Caco-2 (cell line): ENCODE data around the gene MSH2. TPM values are rescaled to one million over a fixed set of nuclear protein-coding genes. Genes with fewer than 3 reads are reported as not detected.
"Not testable (repeated sequence)": the region's sequence is repeated elsewhere in the genome, so short reads cannot be mapped to it uniquely, and the experiment has no call there.

ENCODE experiments used
- BruUV-seq: library from RNA; stranded (reverse); fragments of 400-500 nt; replicated peaks from 2 replicates; lab custom pipeline; 2021; lab: Mats Ljungman, UMichigan
- CTCF ChIA-PET: fragments of 300-600 bp; sonication (Branson Sonifier 250); formaldehyde crosslinking; loops from one replicate; lab custom pipeline; 2022; ENCODE audit warnings: antibody characterized with exemption; lab: Charles Lee
- POLR2A ChIA-PET: fragments of 300-600 bp; sonication (Branson Sonifier 250); formaldehyde crosslinking; loops from one replicate; lab custom pipeline; 2022; ENCODE audit warnings: antibody characterized with exemption; lab: Charles Lee
- DNase-seq, 2 experiments: peaks; one replicate each; pipeline versions ENCODE4 v3.0.0 to v3.0.0-alpha.2; 2020 to 2022
- H3K27me3 ChIP-seq: replicated peaks from 2 replicates; pipeline ENCODE4 v1.6.0; 2011; ENCODE audit warnings: low read length; ENCODE audit not compliant: control insufficient read depth, insufficient read depth
- H3K36me3 ChIP-seq: 2 replicates; pipeline ENCODE4 v1.5.1; 2011; ENCODE audit warnings: low read length; ENCODE audit not compliant: control insufficient read depth, insufficient read depth
- H3K4me1 ChIP-seq: fragments of 250-450 bp; sonication (Bioruptor Pico); 2 replicates; pipeline ENCODE4 v1.5.1; 2020; ENCODE audit warnings: mild to moderate bottlenecking
- H3K4me3 ChIP-seq: 2 replicates; pipeline ENCODE4 v1.5.1; 2011; ENCODE audit warnings: low read depth, mild to moderate bottlenecking, control low read depth, low read length
- H3K9me3 ChIP-seq: fragments of 250-450 bp; sonication (Bioruptor Pico); 2 replicates; pipeline ENCODE4 v1.5.1; 2020; ENCODE audit warnings: mild to moderate bottlenecking, moderate library complexity
- H3K27ac Mint-ChIP-seq: one replicate; pipeline ENCODE4 v1.8.0; 2022; ENCODE audit warnings: mixed read lengths; ENCODE audit not compliant: unreplicated experiment
- H3K27me3 Mint-ChIP-seq: one replicate; pipeline ENCODE4 v1.8.0; 2022; ENCODE audit warnings: mixed read lengths; ENCODE audit not compliant: insufficient read depth, unreplicated experiment
- H3K36me3 Mint-ChIP-seq: one replicate; pipeline ENCODE4 v1.8.0; 2022; ENCODE audit warnings: mild to moderate bottlenecking, mixed read lengths; ENCODE audit not compliant: insufficient read depth, unreplicated experiment
- H3K4me1 Mint-ChIP-seq: one replicate; pipeline ENCODE4 v1.8.0; 2022; ENCODE audit warnings: low read depth, mixed read lengths; ENCODE audit not compliant: unreplicated experiment
- H3K4me3 Mint-ChIP-seq: one replicate; pipeline ENCODE4 v1.8.0; 2022; ENCODE audit warnings: mild to moderate bottlenecking, moderate library complexity, mixed read lengths; ENCODE audit not compliant: unreplicated experiment
- H3K9me3 Mint-ChIP-seq: one replicate; pipeline ENCODE4 v1.8.0; 2022; ENCODE audit warnings: mixed read lengths; ENCODE audit not compliant: unreplicated experiment
- intact Hi-C: fragments of 100-400 bp; cut with micrococcal nuclease; formaldehyde crosslinking; loops from one replicate; pipeline ENCODE4 v1.10.0; 2022; ENCODE audit not compliant: unreplicated experiment
- total RNA-seq: library from RNA; stranded (reverse); gene quantifications from 2 replicates; pipeline ENCODE4 v1.2.3, GENCODE V29; 2022
- TF ChIP-seq, protein P1 (sequence below), 2 experiments: fragments of 200-600 bp in 1 of 2; IDR thresholded peaks; 1 replicate in 1 of 2; 2 replicates in 1 of 2; pipeline versions ENCODE4 v1.5.1 to v1.8.0; 2011 to 2022; ENCODE audit warnings: antibody characterized with exemption in 1 of 2, control low read depth in 1 of 2, inconsistent platforms in 1 of 2, low read depth in 1 of 2, low read length in 1 of 2, mild to moderate bottlenecking in 1 of 2, moderate library complexity in 1 of 2; ENCODE audit not compliant: insufficient read depth in 1 of 2, severe bottlenecking in 1 of 2, unreplicated experiment in 1 of 2

The MSH2 gene
- total RNA-seq, 1 experiment from 2014 or later = 72.5 TPM

DNA sequence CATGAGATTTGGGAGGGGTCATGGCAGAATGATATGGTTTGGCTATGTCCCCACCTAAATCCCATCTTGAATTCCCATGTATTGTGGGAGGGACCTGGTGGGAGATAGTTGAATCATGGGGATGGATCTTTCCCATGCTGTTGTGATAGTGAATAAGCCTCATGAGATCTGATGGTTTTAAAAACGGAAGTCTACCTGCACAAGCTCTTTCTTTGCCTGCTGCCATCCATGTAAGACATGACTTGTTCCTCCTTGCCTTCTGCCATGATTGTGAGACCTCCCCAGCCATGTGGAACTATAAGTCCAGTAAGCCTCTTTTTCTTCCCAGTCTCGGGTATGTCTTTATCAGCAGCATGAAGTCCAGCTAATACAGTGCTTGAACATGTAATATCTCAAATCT, 5.0 kb downstream of the MSH2 start:
- H3K27ac Mint-ChIP-seq, H3K4me1 ChIP-seq, POLR2A ChIA-PET, H3K27me3 ChIP-seq, H3K4me1 Mint-ChIP-seq, DNase-seq, H3K36me3 ChIP-seq, BruUV-seq, H3K9me3 ChIP-seq, H3K4me3 ChIP-seq, intact Hi-C loops, H3K27me3 Mint-ChIP-seq, H3K9me3 Mint-ChIP-seq, H3K4me3 Mint-ChIP-seq: not testable (repeated sequence)
- H3K36me3 Mint-ChIP-seq = peaks cover 73% of the 10 kb centered on the region
- CTCF ChIA-PET = interaction anchor here (0.7 to 1.7 kb wide), 2 partner anchors 20 to 73 kb away, joined by 3 to 4 read pairs; no protein-coding TSS in a partner anchor

DNA sequence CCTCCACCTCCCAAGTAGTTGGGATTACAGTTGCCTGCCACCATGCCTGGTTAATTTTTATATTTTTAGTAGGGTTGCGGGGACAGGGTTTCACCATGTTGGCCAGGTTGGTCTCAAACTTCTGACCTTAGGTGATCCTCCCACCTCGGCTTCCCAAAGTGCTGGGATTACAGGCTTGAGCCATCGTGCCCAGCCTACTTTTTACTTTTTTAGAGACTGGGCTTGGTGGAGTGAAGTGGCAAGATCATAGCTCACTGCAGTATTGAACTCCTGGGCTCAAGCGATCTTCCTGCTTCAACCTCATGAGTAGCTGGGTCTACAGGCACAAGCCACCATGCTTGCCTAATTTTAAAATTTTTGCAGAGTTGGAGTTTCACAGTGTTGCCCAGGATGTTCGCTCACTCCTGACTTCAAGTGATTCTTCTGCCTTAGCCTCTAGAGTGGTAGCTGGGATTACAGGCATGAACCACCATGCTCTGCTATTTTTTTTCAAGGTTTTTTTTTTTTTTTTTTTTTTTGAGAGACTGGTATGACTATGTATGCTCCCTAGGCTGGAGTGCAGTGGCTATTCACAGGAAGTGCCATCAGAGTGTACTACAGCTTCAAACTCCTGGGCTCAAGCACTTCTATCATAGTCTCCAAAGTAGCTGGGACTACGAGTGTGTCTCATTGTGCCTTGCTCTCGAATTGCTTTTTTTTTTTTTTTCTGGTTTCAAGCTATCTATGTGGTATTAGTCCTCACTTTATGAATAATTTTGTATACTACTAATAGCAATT, 11.9 kb downstream of the MSH2 start:
- H3K4me1 ChIP-seq = no peaks in the 10 kb centered on the region
- H3K27me3 ChIP-seq = no peaks in the 10 kb centered on the region
- DNase-seq = no peak
- Mint-ChIP-seq H3K27me3 (no peaks in the 10 kb centered on the region), H3K4me3 (no peak overlapping the region), H3K27ac (no peak overlapping the region), H3K4me1 (no peaks in the 10 kb centered on the region), H3K36me3 (peaks cover 93% of the 10 kb centered on the region), H3K9me3 (no peaks in the 10 kb centered on the region)
- intact Hi-C loops = no loop called here
- H3K9me3 ChIP-seq = no peaks in the 10 kb centered on the region
- BruUV-seq = no TSS peak
- H3K4me3 ChIP-seq = no peak overlapping the region
- TF ChIP-seq, protein P1, sequence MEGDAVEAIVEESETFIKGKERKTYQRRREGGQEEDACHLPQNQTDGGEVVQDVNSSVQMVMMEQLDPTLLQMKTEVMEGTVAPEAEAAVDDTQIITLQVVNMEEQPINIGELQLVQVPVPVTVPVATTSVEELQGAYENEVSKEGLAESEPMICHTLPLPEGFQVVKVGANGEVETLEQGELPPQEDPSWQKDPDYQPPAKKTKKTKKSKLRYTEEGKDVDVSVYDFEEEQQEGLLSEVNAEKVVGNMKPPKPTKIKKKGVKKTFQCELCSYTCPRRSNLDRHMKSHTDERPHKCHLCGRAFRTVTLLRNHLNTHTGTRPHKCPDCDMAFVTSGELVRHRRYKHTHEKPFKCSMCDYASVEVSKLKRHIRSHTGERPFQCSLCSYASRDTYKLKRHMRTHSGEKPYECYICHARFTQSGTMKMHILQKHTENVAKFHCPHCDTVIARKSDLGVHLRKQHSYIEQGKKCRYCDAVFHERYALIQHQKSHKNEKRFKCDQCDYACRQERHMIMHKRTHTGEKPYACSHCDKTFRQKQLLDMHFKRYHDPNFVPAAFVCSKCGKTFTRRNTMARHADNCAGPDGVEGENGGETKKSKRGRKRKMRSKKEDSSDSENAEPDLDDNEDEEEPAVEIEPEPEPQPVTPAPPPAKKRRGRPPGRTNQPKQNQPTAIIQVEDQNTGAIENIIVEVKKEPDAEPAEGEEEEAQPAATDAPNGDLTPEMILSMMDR (IDR thresholded peaks at IDR 0.05; ENCODE audit: insufficient read depth in 1 of 2, low read depth in 1 of 2, low read length in 1 of 2, severe bottlenecking in 1 of 2, unreplicated experiment in 1 of 2) = no peak
- ChIA-PET POLR2A (interaction anchor here (0.6 to 0.7 kb wide), 2 partner anchors 70 to 360 kb away, joined by 4 to 15 read pairs; no protein-coding TSS in a partner anchor), CTCF (interaction anchor here (0.7 kb wide), 2 partner anchors 80 to 391 kb away, joined by 4 to 5 read pairs; no protein-coding TSS in a partner anchor)
- no peaks in the 10 kb centered on the region; the same call in 1 of the 2 replicates for H3K36me3 ChIP-seq

DNA sequence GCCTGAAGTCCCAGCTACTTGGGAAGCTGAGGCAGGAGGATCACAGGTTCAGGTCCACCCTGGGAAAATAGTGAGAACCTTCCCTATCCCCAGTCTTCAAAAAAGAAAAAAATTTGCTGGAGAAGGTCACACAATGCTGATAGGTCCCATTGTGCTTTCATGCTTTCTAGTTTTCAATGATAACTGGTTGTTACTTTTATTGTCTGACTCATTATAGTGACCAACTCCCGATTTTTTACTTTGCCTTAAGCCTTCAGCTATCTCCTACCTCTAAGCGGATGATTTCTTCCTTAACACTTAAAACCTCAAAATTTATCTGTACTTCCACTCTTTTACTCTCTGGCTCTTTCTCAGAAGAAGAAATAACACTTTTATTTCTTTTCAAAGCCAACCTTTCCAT, 17.3 kb downstream of the MSH2 start:
- H3K36me3 Mint-ChIP-seq = peaks cover 80% of the 10 kb centered on the region
- Histone ChIP-seq H3K27me3 (no peaks in the 10 kb centered on the region), H3K4me1 (no peaks in the 10 kb centered on the region), H3K36me3 (peaks cover 1% of the 10 kb centered on the region; the same call in 1 of the 2 replicates), H3K9me3 (no peaks in the 10 kb centered on the region), H3K4me3 (no peak overlapping the region)
- no peaks in the 10 kb centered on the region for H3K27me3 Mint-ChIP-seq
- POLR2A ChIA-PET = no interaction called here
- H3K4me1 Mint-ChIP-seq = no peaks in the 10 kb centered on the region
- H3K27ac Mint-ChIP-seq = no peak overlapping the region
- intact Hi-C loops = no loop called here
- no TSS peak for BruUV-seq
- CTCF ChIA-PET = no interaction called here
- TF ChIP-seq, protein P1 (IDR thresholded peaks at IDR 0.05; ENCODE audit: insufficient read depth in 1 of 2, low read depth in 1 of 2, low read length in 1 of 2, severe bottlenecking in 1 of 2, unreplicated experiment in 1 of 2) = no peak
- DNase-seq = no peak
- no peak overlapping the region for H3K4me3 Mint-ChIP-seq
- no peaks in the 10 kb centered on the region for H3K9me3 Mint-ChIP-seq

DNA sequence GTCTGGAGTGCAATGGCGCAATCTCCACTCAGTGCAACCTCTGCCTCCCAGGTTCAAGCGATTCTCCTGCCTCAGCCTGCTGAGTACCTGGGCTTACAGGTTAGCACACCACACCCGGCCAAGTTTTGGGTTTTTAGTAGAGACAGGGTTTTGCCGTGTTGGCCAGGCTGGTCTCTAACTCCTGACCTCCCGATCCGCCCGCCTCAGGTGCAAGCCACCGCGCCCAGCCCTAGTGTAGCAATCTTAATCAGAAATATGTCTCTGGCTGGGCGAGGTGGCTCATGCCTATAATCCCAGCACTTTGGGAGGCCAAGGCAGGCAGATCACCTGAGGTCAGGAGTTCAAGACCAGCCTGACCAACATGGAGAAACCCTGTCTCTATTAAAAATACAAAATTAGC, 17.7 kb downstream of the MSH2 start:
- CTCF ChIA-PET, H3K27me3 ChIP-seq, DNase-seq, H3K9me3 Mint-ChIP-seq, H3K9me3 ChIP-seq, H3K4me1 ChIP-seq, H3K4me3 Mint-ChIP-seq, POLR2A ChIA-PET, H3K36me3 ChIP-seq, H3K4me1 Mint-ChIP-seq, BruUV-seq, H3K4me3 ChIP-seq, H3K27ac Mint-ChIP-seq, H3K27me3 Mint-ChIP-seq, intact Hi-C loops: not testable (repeated sequence)
- peaks cover 79% of the 10 kb centered on the region for H3K36me3 Mint-ChIP-seq
